ENCODE results near the gene UMODL1.

- TF ChIP-seq CTCF (IDR thresholded peaks at IDR 0.05 in 8 of 11, conservative IDR thresholded peaks at IDR 0.05 in 3 of 11) (no peak), POLR2AphosphoS5 (IDR thresholded peaks at IDR 0.05) (no peak), POLR2A (IDR thresholded peaks at IDR 0.05) (no peak)
These were observed 2.3 kb downstream of the UMODL1 start for GRCh38 chr21:42073145-42074099.
